Measurements from ENCODE around the gene TMEM41B. TPM values are rescaled to one million over a fixed set of nuclear protein-coding genes. Genes with fewer than 3 reads are reported as not detected.

Gene TMEM41B
- total RNA-seq, 1 experiment from 2014 or later = 110 TPM

DNA sequence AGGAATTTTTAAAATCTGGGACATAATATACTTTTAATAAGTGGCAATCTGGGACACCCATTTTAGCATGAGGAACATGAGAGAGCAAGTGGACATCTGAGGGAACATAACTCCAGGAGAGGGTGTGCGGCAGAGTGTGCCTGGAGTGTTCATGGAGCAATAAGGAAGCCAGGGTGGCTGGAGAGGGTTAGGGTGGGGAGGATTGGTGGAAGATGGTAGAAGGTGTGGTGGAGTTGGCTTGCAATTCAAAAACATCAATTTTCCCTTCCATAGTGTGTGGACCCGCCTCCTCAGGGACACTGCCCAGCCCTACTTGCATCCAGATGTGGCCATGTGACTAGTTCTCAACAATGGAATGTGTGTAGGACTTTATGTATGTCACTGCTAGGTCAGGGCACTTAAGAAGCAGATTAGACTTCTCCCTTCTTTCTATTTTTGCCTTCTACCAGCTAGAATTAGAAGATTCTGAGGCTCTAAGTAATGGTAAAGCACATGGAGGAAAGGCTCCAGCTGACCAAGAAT, 44.8 kb downstream of the TMEM41B start:
- H3K36me3 Mint-ChIP-seq (ENCODE audit: insufficient read depth, unreplicated experiment) = peaks cover 15% of the 10 kb centered on the region
- peaks cover 25% of the 10 kb centered on the region for H3K4me1 Mint-ChIP-seq (ENCODE audit: low read depth, unreplicated experiment)
- intact Hi-C loops (cut with micrococcal nuclease; ENCODE audit: unreplicated experiment) = loop anchor here (5.0 kb wide), 1 partner anchor 93 kb away; no protein-coding TSS in a partner anchor
- BruUV-seq (replicated peaks) = no TSS peak
- TF ChIP-seq, protein P1, sequence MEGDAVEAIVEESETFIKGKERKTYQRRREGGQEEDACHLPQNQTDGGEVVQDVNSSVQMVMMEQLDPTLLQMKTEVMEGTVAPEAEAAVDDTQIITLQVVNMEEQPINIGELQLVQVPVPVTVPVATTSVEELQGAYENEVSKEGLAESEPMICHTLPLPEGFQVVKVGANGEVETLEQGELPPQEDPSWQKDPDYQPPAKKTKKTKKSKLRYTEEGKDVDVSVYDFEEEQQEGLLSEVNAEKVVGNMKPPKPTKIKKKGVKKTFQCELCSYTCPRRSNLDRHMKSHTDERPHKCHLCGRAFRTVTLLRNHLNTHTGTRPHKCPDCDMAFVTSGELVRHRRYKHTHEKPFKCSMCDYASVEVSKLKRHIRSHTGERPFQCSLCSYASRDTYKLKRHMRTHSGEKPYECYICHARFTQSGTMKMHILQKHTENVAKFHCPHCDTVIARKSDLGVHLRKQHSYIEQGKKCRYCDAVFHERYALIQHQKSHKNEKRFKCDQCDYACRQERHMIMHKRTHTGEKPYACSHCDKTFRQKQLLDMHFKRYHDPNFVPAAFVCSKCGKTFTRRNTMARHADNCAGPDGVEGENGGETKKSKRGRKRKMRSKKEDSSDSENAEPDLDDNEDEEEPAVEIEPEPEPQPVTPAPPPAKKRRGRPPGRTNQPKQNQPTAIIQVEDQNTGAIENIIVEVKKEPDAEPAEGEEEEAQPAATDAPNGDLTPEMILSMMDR (IDR thresholded peaks at IDR 0.05; ENCODE audit: insufficient read depth in 1 of 2, low read depth in 1 of 2, low read length in 1 of 2, severe bottlenecking in 1 of 2, unreplicated experiment in 1 of 2) = no peak
- Histone ChIP-seq H3K36me3 (ENCODE audit: control insufficient read depth, insufficient read depth, low read length) (no peaks in the 10 kb centered on the region), H3K4me1 (peaks cover 13% of the 10 kb centered on the region), H3K9me3 (no peaks in the 10 kb centered on the region), H3K4me3 (ENCODE audit: low read depth, low read length) (no peak overlapping the region), H3K27me3 (replicated peaks; ENCODE audit: control insufficient read depth, insufficient read depth, low read length) (no peaks in the 10 kb centered on the region)
- H3K27ac Mint-ChIP-seq (ENCODE audit: unreplicated experiment) = no peak overlapping the region
- ChIA-PET CTCF (no interaction called here), POLR2A (no interaction called here)
- DNase-seq = no peak
- H3K9me3 Mint-ChIP-seq (ENCODE audit: unreplicated experiment) = no peaks in the 10 kb centered on the region
- no peak overlapping the region for H3K4me3 Mint-ChIP-seq (ENCODE audit: unreplicated experiment)
- H3K27me3 Mint-ChIP-seq (ENCODE audit: insufficient read depth, unreplicated experiment) = no peaks in the 10 kb centered on the region

DNA sequence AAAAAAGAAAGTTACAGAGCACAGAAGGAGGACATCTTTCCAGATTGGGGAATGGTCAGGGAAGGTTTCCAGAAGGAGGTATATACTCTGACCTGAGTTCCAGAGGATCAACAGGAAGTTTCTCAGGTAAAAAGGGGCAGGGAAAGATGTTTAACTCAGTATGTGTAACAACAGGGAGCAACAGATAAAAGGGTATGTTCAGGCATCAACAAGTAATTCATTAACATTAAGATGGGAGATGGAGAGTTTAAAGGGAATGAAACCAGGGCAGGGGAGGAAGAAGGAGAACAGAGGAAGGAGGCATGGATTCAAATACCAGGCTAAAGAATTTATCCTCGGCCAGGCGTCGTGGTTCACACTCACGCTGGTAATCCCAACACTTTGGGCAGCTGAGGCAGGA, 46.7 kb downstream of the TMEM41B start:
- TF ChIP-seq, protein P1 (IDR thresholded peaks at IDR 0.05; ENCODE audit: insufficient read depth in 1 of 2, low read depth in 1 of 2, low read length in 1 of 2, severe bottlenecking in 1 of 2, unreplicated experiment in 1 of 2) = no peak
- CTCF ChIA-PET = no interaction called here
- Mint-ChIP-seq H3K4me3 (ENCODE audit: unreplicated experiment) (no peak overlapping the region), H3K9me3 (ENCODE audit: unreplicated experiment) (no peaks in the 10 kb centered on the region), H3K27me3 (ENCODE audit: insufficient read depth, unreplicated experiment) (no peaks in the 10 kb centered on the region), H3K4me1 (ENCODE audit: low read depth, unreplicated experiment) (peaks cover 32% of the 10 kb centered on the region), H3K27ac (ENCODE audit: unreplicated experiment) (no peak overlapping the region), H3K36me3 (ENCODE audit: insufficient read depth, unreplicated experiment) (peaks cover 17% of the 10 kb centered on the region)
- POLR2A ChIA-PET = no interaction called here
- H3K9me3 ChIP-seq = no peaks in the 10 kb centered on the region
- no peak overlapping the region for H3K4me3 ChIP-seq (ENCODE audit: low read depth, low read length)
- intact Hi-C loops (cut with micrococcal nuclease; ENCODE audit: unreplicated experiment) = loop anchor here (5.0 kb wide), 1 partner anchor 95 kb away; no protein-coding TSS in a partner anchor
- no TSS peak for BruUV-seq (replicated peaks)
- no peaks in the 10 kb centered on the region for H3K27me3 ChIP-seq (replicated peaks; ENCODE audit: control insufficient read depth, insufficient read depth, low read length)
- no peak for DNase-seq
- H3K36me3 ChIP-seq (ENCODE audit: control insufficient read depth, insufficient read depth, low read length) = no peaks in the 10 kb centered on the region
- H3K4me1 ChIP-seq = peaks cover 17% of the 10 kb centered on the region

DNA sequence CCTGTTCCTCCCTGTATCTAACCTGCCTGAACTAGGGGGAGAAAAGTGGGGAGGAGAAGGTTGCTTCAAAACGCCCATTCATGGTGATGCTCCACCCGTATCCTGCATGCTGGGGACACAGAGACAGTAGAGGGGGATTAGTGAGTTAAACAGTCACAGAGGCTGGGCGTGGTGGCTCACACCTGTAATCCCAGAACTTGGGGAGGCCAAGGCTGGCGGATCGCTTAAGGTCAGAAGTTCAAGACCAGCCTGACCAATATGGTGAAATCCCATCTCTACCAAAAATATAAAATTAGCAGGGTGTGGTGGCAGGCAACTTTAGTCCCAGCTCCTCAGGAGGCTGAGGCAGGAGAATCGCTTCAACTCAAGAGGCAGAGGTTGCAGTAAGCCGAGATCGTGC, 47.5 kb downstream of the TMEM41B start:
- intact Hi-C loops (cut with micrococcal nuclease; ENCODE audit: unreplicated experiment) = loop anchor here (5.0 kb wide), 1 partner anchor 95 kb away; no protein-coding TSS in a partner anchor
- POLR2A ChIA-PET = no interaction called here
- no peaks in the 10 kb centered on the region for H3K9me3 ChIP-seq
- Mint-ChIP-seq H3K27ac (ENCODE audit: unreplicated experiment) (no peak overlapping the region), H3K4me1 (ENCODE audit: low read depth, unreplicated experiment) (peaks cover 38% of the 10 kb centered on the region), H3K27me3 (ENCODE audit: insufficient read depth, unreplicated experiment) (no peaks in the 10 kb centered on the region), H3K9me3 (ENCODE audit: unreplicated experiment) (no peaks in the 10 kb centered on the region), H3K4me3 (ENCODE audit: unreplicated experiment) (no peak overlapping the region), H3K36me3 (ENCODE audit: insufficient read depth, unreplicated experiment) (peaks cover 23% of the 10 kb centered on the region)
- peaks cover 22% of the 10 kb centered on the region for H3K4me1 ChIP-seq
- BruUV-seq (replicated peaks) = no TSS peak
- TF ChIP-seq, protein P1 (IDR thresholded peaks at IDR 0.05; ENCODE audit: insufficient read depth in 1 of 2, low read depth in 1 of 2, low read length in 1 of 2, severe bottlenecking in 1 of 2, unreplicated experiment in 1 of 2) = no peak
- no peak for DNase-seq
- H3K36me3 ChIP-seq (ENCODE audit: control insufficient read depth, insufficient read depth, low read length) = no peaks in the 10 kb centered on the region
- CTCF ChIA-PET = no interaction called here
- H3K27me3 ChIP-seq (replicated peaks; ENCODE audit: control insufficient read depth, insufficient read depth, low read length) = no peaks in the 10 kb centered on the region
- no peak overlapping the region for H3K4me3 ChIP-seq (ENCODE audit: low read depth, low read length)
